HG02870 (cell line): ENCODE results near the gene CAST.
"Not testable (repeated sequence)": the region's sequence is repeated elsewhere in the genome, so short reads cannot be mapped to it uniquely, and the experiment has no call there.

Source experiments
- ATAC-seq: cut with Tn5 transposase; IDR thresholded peaks from one replicate; pipeline ENCODE4 v1.9.1; 2021; ENCODE audit warnings: mild to moderate bottlenecking, moderate library complexity; ENCODE audit not compliant: unreplicated experiment

Gene CAST

GRCh38 chr5:96743805-96744204, 81.6 kb downstream of the CAST start:
- ATAC-seq = no peak

DNA sequence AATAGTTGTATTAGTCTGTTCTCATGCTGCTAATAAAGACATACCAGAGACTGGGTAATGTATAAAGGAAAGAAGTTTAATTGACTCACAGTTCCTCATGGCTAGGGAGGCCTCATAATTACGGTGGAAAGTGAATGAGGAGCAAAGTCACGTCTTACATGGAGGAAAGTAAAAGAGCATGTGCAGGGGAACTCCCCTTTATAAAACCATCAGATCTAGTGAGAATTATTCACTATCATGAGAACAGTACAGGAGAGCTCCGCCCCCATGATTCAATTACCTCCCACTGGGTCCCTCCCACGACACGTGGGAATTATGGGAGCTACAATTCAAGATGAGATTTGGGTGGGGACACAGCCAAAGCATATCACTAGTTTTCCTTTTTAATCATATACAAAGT, 82.0 kb downstream of the CAST start:
- ATAC-seq = not testable (repeated sequence)

DNA sequence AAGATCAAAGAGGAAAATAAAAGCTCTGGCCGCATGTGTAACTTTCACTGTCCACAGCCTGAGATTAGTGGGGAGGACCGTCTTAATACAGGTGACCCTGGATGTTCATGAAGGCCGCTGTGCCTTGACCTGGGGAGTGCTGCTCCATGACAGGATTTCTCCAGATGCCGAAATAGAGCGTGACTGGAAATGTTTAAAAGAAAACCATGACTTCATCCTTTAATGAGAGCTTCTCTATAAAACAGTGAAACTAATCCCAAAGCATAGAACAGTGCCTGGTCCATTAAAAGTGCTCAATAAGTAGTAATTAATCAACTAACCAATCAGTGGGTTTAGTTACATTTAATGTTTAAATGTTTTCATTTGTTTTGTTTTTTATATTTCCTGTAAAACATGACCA, 82.8 kb downstream of the CAST start:
- ATAC-seq = no peak

GRCh38 chr5:96745844-96746531, 83.8 kb downstream of the CAST start:
- ATAC-seq = no peak

DNA sequence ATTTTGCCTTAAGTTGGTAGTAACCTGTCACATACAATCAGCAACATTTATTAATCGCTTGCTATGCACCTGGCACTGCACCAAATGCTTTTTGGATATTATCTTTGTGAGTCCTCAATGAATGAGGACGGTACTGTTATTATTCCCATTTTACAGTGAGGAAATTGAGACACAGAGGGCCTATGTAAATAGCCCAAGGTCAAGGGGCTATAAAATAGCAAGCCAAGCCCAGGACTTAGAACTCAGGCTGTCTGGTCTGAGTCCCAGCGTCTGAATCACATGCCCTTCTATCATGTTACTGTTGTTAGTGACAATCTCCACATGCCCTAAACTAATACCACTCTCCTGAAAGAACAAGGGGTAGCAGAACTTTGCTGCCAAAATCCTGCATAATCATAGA, 85.5 kb downstream of the CAST start:
- ATAC-seq = no peak

GRCh38 chr5:96750110-96750822, 88.1 kb downstream of the CAST start:
- no peak for ATAC-seq

DNA sequence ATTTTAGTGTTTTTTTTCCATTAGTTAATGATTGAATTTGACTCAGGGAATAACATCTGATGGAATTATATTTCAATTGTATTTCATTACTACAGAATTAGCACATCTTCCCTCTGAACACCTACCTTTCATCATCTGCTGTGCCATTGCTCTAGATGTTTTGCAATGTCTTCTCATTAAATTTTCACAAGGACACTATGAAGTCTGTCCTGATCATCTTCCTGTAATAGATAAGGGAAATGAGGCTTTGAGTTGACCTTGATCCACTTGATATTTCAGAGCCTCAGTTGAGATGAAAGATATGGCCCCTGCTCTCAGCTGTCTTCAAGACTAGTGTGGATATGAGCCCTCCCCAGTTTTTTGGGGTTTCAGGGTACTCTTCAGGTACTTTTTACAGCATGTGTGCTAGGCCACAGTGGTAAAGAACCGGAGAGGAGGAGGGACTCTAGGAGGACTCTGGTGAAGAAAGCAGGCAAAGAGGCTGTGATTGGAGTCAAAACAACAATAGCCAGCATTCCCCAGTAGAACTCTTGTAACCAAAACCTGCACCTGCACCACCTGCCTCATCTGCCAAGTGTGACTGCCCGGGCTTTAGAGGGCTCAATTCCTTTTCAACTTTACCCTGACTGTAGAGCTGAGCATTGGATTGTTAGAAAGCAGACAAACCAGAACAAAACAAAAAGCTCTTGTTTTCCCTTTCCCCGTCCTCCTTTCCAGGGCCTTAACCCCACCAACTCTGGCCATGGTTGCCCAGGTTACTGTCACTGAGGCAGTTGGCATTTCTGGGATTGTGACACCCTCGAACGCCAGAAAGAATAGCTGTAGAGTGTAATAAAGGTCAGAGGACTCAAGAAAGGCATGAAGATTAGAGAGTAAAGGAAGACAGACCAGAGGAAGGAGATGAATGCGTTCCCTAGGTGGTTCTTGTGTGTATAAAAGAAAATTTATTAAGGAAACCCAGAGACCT, 89.3 kb downstream of the CAST start:
- no peak for ATAC-seq

DNA sequence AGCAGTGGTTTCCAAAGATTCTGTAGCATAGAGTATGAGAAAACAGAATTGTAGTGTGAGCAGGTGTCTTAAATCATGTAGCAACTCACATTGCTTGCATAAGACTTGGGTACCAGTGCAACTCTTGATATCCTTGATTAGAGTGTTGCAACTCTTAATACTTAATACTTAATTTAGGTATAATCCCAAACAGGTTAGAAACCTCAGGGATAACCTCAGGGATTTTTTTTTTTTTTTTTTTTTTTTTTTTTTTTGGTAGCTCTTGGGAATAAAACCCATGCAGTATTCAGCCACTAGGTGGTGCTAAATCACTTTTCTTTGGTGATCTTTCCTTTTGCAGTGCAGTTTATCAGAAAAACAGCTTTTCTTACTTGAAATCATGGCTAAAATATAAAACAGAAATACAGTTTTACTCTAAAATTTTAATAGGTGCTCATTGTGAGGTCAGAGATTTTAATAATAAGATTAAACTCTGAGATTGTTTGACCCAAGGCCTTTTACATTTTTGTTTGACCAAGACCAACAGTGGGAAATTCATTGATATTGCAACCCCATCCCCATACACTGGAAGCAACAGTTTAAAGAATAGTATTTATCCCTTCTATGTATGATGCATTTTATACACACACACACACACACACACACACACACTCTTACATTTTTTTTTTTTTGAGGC, 90.3 kb downstream of the CAST start:
- ATAC-seq = no peak

- ATAC-seq = no peak
These were observed 90.8 kb downstream of the CAST start for GRCh38 chr5:96753017-96753397.

- no peak for ATAC-seq
These were observed 91.7 kb downstream of the CAST start for GRCh38 chr5:96753848-96754247.

GRCh38 chr5:96755851-96756250, 93.7 kb downstream of the CAST start:
- no peak for ATAC-seq

DNA sequence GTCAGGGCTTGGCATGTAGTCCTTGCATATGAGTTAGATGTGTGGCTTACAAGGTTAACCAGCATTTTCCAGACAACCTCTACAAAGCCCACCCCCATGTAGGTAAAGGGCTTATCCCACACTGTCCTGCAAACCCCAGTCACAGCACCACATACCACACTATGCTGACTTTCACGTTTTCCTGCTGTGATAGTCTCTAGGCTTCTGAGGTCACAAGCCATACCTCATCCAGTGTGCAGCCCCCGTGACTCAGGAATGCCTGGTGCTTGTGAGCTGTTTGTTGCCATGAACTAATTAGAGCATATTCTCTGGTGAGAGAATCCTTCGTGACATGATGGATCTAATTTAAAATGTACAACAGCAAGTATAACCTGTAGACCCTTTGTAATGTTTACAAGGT, 94.8 kb downstream of the CAST start:
- ATAC-seq = no peak

DNA sequence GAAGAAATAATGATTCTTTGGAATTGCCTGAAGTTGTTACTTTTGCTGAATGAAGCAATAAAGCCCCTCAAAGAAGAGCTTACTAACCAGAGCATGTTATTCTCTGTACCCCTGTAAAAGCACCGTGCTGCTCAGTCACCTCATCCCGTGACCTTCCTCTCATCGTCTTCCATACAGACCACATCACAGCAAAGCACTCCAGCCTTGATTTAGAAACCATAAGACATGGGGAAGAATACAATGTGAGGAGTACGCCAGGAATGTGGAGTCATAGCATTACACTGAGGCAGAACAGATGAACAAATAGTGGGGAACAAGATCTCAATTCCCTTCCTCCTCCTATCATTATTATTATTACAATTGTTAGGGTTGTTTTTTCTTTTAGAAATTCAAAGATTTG, 96.4 kb downstream of the CAST start:
- ATAC-seq = no peak

DNA sequence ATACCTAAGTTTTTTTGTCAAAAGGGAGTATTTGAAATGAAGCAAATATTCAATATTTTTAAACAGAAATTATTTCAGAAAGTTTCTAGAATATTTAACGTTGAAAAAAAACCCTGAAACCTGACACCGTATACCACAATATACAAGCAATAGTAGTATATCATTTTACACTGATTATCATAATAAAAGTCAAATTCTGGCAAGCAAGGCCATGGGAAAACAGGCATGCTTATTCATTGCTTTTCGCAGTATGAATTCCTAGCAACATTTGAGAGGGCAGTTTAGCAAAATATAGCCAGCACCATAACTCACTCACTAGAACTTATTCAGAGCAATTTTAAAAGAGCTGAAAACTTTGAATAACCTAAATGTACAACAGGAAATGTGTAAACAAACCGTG, 99.4 kb downstream of the CAST start:
- no peak for ATAC-seq

GRCh38 chr5:96763026-96763425, 100.8 kb downstream of the CAST start:
- no peak for ATAC-seq

- no peak for ATAC-seq
These were observed 102.9 kb downstream of the CAST start for GRCh38 chr5:96765043-96765442.

DNA sequence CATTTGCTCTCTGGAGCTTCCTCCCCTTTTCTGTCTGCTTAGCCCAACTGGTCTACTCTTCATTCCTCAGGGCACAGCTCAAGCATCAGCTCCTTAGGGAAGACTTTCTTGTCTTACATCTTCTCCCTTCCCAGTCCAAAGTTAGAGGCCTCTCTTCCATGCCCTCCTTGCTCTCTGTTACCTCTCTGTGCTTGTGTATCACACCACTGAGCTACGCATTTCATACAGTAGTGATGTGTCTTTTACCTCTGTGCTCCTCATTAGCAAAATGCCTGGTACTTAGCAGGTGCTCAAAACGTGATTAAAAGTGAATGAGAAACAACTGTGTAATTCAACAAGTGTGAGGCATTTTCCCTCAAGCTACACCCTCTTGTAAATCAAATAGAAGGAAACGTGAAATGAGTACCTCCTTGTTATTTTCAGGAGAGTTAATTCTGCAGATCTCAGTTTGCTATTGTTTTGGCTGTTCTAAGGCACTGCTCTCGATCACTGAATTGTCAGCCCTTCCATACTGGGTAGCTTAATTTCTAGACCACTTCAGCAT, 106.6 kb downstream of the CAST start:
- no peak for ATAC-seq

DNA sequence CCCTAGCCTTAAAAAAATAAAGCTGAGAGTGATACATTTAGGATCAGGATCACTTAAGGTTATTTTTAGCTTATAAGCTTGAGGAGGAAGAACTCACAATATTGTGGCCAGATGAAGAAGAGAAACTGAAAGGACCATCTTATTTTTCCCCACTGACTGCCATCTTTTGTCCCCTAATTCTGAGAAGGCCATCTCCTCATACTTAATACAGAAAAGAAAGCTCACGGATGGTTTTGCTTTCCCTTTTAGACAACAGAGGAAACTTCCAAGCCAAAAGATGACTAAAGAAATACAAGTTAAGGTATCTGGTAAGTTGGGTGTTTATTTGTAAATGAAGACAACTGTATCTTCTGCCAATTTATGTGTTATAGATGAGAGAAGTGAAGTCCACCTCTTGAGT, 109.2 kb downstream of the CAST start:
- ATAC-seq = no peak

DNA sequence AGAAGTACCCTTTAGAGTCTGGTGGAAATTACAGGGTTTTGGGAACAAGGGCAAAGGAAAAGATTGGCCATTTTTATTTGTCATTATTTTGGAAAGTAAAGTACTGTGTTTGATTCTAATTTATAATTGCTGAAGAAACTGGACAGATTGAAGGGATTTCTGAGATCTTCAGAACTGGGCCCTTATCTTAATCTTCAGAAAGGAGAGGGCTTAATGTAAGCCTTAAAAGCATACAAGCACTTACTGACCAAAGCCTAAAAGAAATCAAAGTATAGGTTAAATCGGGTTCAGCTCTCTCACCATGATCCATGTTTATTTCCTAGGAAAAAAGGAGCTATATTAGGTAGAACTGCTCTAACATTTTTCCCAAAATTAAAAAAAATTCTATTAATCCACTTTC, 109.9 kb downstream of the CAST start:
- ATAC-seq = no peak

- ATAC-seq = no peak
These were observed 110.4 kb downstream of the CAST start for GRCh38 chr5:96772542-96772941.

DNA sequence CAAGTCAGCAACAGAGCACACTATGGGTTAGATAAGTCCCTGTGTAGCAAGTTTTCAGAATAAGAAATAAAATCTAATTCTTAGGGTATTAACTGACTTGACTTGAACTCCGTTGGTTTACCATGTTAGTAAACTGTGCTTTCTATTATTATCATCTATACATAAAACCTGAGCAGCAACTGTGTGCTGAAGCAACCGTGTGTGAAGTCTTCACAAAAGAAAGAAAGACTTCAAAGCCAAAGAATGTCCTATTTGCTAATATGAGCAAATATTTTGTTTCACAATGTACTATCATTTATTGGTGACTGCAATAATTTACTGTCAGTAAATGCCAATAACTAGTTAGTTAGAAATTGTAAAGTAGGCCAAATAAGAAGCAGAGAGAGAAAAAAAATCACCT, 112.9 kb downstream of the CAST start:
- no peak for ATAC-seq
